Left cardiac atrium (tissue), 4 donors: ENCODE results near the gene CA10. TPM values are rescaled to one million over a fixed set of nuclear protein-coding genes. Genes with fewer than 3 reads are reported as not detected.

ENCODE experiments used
- ATAC-seq, 2 donors: fragments of 200-7000 bp; cut with Tn5 transposase; one replicate each; pipeline ENCODE4 v1.9.1; 2020; ENCODE audit warnings: mild to moderate bottlenecking in 2 of 2, moderate library complexity in 2 of 2
- DNase-seq: peaks from one replicate; pipeline ENCODE4 v3.0.0-alpha.2; 2020
- intact Hi-C, 2 donors: fragments of 100-400 bp; cut with DNase I; formaldehyde crosslinking; loops; one replicate each; pipeline versions ENCODE4 v1.14.1 to v1.15.1; 2022 to 2023
- total RNA-seq, 2 donors: library from RNA; stranded (reverse); fragmentation: NEBNext Ultra II Directional; extraction: Animal tissue kit (Norgen Biotek cat#: 25700); gene quantifications; one replicate each; pipeline ENCODE4 v1.2.1, GENCODE V29; 2021
- donor health status: DM: no; HTN: yes; CAD: no.
- donor health status: DM: no; HTN: yes; CAD: no; lungs with severe emphysema.
- donor health status: DM: yes; HTN: yes; CAD: no.
- donor health status: Dilated cardiomyopathy.

The CA10 gene
- total RNA-seq, 2 donors from 2014 or later = not detected

- intact Hi-C loops = no loop called here
- DNase-seq (no peak), ATAC-seq (no peak)
Measured at GRCh38 chr17:51721730-51722129, 436.8 kb downstream of the CA10 start.

- ATAC-seq (no peak), DNase-seq (no peak)
- intact Hi-C loops = no loop called here
Measured at GRCh38 chr17:51720439-51720838, 438.1 kb downstream of the CA10 start.

GRCh38 chr17:51718983-51719382 lies 439.5 kb downstream of the CA10 start:
- no peak for ATAC-seq
- intact Hi-C loops = no loop called here
- no peak for DNase-seq

GRCh38 chr17:51711581-51711980 lies 446.9 kb downstream of the CA10 start:
- intact Hi-C loops = no loop called here
- no peak for DNase-seq
- no peak for ATAC-seq

GRCh38 chr17:51710634-51710979 lies 447.9 kb downstream of the CA10 start:
- ATAC-seq = peak in 1 of 2 donors; percentile 22
- intact Hi-C loops = no loop called here
- DNase-seq = no peak

- DNase-seq (no peak), ATAC-seq (peak in 1 of 2 donors; percentile 57)
- intact Hi-C loops = no loop called here
Measured at GRCh38 chr17:51709694-51710633, 448.6 kb downstream of the CA10 start.

- DNase-seq = no peak
- intact Hi-C loops = no loop called here
- no peak for ATAC-seq
Measured at GRCh38 chr17:51707216-51707615, 451.3 kb downstream of the CA10 start.

- ATAC-seq = no peak
- intact Hi-C loops = no loop called here
Measured at GRCh38 chr17:51706093-51706492, 452.4 kb downstream of the CA10 start.

GRCh38 chr17:51703361-51704341 lies 454.9 kb downstream of the CA10 start:
- intact Hi-C loops = no loop called here

More at GRCh38 chr17:51706093-51706492, 452.4 kb downstream of the CA10 start:
- DNase-seq = no peak

GRCh38 chr17:51702963-51703360 lies 455.6 kb downstream of the CA10 start:
- intact Hi-C loops = no loop called here

More at GRCh38 chr17:51703361-51704341, 454.9 kb downstream of the CA10 start:
- DNase-seq = peak; percentile 89
- peak; percentile 82 to 94 for ATAC-seq

GRCh38 chr17:51701501-51701900 lies 457.0 kb downstream of the CA10 start:
- intact Hi-C loops = no loop called here
- no peak for DNase-seq
- no peak for ATAC-seq

More at GRCh38 chr17:51702963-51703360, 455.6 kb downstream of the CA10 start:
- DNase-seq (no peak), ATAC-seq (no peak)

- DNase-seq (no peak), ATAC-seq (no peak)
- intact Hi-C loops = no loop called here
Measured at GRCh38 chr17:51700011-51700760, 458.3 kb downstream of the CA10 start.

- intact Hi-C loops = no loop called here
- ATAC-seq (no peak), DNase-seq (no peak)
Measured at GRCh38 chr17:51699303-51699702, 459.2 kb downstream of the CA10 start.

- intact Hi-C loops = no loop called here
- DNase-seq (no peak), ATAC-seq (no peak)
Measured at GRCh38 chr17:51692917-51693316, 465.6 kb downstream of the CA10 start.

- no peak for ATAC-seq
- intact Hi-C loops = no loop called here
- no peak for DNase-seq
Measured at GRCh38 chr17:51687887-51688286, 470.6 kb downstream of the CA10 start.

GRCh38 chr17:51685287-51685909 lies 473.1 kb downstream of the CA10 start:
- intact Hi-C loops = no loop called here
- ATAC-seq = no peak

GRCh38 chr17:51684214-51684613 lies 474.3 kb downstream of the CA10 start:
- no peak for DNase-seq
- intact Hi-C loops = no loop called here
- ATAC-seq = no peak

More at GRCh38 chr17:51685287-51685909, 473.1 kb downstream of the CA10 start:
- DNase-seq = no peak

- intact Hi-C loops = no loop called here
- ATAC-seq (no peak), DNase-seq (no peak)
Measured at GRCh38 chr17:51683291-51683690, 475.2 kb downstream of the CA10 start.

GRCh38 chr17:51682115-51682514 lies 476.4 kb downstream of the CA10 start:
- ATAC-seq (no peak), DNase-seq (no peak)
- intact Hi-C loops = no loop called here
